HG03521 (cell line): ENCODE measurements around the gene PTPN2.
A peak's percentile ranks its signal among the peaks of the same experiment; 100 is the strongest.
"Not testable (repeated sequence)": the region's sequence is repeated elsewhere in the genome, so short reads cannot be mapped to it uniquely, and the experiment has no call there.

ENCODE experiments used
- ATAC-seq: cut with Tn5 transposase; IDR thresholded peaks from one replicate; pipeline ENCODE4 v1.9.1; 2021; ENCODE audit warnings: mild to moderate bottlenecking, moderate library complexity; ENCODE audit not compliant: unreplicated experiment

PTPN2 gene

DNA sequence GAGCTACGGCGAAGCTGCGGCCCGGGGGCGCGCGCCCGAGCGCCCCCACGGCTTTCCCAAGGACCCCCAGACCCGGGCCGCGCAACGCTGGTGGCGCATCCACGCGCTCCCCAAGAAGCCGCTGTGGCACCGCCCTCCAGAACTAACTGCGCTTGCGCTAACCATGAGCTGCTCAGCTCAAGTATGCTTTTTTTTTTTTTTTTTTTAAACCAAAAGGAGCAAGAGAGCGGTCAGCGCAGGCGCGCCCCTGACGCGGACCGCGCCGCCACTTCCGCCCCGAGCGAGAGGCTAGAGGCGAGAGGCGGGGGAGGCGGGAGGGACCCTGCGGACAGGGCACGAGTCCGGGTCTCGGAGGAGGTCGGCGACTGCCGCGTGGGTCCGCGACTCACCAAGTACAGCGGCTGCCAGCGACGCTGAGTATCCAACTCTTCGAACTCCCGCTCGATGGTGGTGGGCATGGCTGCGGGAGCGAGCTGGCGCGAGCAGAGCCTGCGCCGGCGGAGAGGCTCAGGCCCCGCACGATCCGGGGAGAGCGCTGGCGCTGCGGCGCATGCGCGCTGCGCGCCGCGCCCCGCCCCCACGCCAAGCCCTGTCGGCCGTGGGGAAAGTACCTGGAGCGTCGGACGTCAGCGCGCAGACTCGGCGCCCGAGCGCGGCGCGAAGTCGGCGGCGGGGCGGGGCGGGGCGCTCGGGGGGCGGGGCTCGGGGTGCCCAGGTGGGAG, at the start of gene PTPN2:
TSS of gene PTPN2 (minus strand) at position 554 of the 722 bp plus-strand sequence. CDS start at position 458, 96 bp downstream.
- peak; percentile 80 for ATAC-seq

DNA sequence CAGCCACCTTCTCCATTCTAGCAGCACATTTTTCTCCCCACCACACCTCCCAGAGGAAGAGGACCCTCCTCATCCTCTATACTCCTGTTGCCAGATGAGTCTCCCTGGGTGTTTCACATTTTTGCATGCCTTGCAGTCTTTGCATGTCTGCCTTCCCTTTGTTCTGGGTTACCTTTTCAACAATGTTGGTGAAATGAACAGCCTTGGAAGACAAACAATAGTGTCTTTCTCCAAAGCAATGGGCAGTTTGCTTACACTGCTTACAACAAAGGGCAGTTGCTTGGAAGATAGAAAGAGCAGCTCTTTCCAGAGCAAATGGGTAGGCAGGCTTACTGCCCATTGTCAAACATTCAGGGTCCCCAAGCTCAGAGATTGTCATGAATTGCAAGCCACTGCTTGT, 49.3 kb upstream of the PTPN2 start:
- ATAC-seq = no peak

DNA sequence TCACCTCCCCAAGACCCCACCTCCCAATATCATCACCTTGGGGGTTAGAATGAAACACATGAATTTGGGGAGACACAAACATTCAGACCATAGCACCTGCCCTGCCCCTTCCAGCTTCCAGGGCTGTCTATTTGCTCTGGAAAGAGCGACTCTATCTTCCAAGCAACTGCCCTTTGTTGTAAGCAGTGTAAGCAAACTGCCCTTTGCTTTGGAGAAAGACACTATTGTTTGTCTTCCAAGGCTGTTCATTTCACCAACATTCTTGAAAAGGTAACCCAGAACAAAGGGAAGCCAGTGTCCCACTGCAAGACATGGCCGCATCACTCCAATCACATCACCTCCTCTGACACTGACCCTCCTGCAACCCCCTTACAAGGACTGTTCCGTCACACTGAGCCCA, 46.9 kb upstream of the PTPN2 start:
- no peak for ATAC-seq

DNA sequence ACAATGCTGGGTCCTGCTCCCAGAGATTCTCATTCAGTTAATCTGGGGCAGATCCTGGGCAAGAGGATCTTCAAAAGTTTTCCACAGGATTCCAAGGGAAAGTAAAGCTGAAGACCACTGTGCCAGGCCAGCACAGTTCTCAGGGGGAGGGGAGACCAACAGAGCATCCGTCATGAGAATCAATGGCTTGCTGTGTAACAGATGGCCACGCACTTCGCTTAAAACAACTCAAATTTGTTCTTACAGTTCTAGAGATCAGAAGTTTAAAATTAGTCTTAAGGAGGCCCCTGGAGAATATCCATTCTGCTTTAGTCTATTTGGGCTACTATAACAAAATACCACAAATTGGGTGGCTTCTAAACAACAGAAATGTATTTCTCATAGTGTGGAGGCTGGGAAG, 46.3 kb upstream of the PTPN2 start:
- ATAC-seq = no peak

DNA sequence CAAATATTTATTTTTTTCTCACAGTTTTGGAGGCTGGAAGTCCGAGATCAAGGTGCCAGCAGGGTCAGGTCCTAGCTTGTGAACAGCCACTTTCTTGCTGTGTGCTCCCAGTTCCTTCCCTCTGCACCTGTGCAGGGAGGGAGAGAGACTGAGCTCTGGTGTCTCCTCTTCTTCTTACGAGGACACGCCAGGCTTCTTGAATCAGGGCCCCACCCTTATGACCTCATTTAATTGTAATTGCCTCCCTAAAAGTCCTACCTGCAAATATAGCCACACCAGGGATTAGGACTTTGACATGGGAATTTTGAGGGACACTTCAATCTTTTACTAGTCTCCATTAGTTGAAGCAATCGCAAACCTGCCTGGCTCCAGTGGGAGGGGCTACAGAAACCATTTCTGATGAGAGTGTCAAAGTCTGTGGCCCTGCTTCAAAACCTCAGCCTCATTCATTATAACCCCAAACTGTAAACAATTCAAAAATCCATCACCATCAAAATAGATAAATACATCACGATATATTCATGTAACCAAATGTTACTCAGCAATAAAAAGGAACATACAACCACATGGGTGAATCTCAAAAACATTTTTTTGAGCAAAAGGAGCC, 45.5 kb upstream of the PTPN2 start:
- no peak for ATAC-seq

DNA sequence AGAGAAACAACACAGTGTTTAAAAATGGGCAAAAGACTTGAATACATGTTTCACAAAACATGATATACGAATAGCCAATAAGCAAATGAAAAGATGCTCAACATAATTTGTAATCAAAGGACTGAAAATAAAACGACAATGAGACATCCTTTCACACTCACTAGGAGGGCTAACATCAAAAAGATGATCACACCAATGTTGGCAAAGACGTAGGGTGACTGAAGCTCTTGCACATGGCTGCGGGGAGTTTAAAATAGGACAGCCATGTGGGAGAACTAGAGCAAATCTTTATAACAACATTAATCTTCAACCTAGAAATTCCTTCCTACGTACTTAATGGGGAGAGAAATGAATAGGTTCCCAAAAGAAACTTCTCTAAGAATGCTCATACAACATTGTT, 44.6 kb upstream of the PTPN2 start:
- no peak for ATAC-seq

DNA sequence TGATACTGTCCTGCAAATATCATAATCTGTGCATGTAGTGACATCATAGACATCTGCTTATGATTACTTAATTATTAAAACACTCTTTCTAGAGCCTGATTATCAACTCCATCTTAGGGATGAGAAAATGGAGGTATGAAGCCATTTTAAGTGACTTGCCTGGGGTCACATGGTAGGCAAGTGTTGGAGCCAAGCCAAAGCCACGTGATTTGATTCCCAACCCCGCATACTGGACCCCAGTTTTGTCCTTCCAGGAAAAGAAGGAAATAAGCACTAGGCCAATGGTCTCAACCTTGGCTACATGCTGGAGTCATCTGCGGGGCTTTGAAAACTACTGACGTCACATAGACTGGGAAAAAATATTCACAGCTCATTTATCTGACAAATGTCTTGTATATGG, 44.2 kb upstream of the PTPN2 start:
- no peak for ATAC-seq

DNA sequence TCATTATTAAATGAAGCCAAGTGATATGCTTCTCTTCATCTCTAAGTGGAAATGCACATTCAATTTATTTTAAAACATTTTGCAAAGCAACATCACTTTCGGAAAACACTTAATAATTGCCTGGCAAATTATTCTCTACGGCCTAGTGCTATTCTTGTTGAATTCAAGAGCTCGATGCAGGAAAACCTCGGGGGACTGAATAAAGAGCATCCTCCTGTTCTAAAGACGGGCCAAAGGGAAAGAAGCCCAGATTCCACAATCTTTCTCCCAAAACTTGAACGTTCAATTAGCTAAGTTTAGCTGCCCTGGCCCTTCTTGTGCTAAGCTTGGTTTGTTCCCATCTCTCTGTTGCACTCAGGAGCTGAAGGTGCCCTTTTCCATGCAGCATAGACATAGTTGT, 40.6 kb upstream of the PTPN2 start:
- ATAC-seq = no peak

DNA sequence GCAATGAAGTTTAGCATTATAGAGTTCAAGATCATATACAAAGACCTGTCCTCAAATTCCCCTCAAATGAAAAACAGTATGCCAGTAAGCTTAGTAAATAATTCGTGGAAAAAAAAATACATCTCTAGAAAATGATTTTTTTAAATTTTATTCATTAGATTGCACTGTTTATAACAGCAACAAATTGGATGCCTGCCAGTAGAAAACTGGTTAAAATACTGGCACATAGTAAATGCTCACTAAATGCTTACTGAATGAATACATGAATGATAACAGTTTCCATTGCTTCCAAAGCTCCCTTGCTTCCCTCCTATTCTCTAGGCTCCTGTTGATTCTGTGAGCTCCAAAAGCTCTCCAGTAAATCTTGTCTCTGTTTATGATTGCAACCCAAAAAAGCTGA, 38.2 kb upstream of the PTPN2 start:
- no peak for ATAC-seq

DNA sequence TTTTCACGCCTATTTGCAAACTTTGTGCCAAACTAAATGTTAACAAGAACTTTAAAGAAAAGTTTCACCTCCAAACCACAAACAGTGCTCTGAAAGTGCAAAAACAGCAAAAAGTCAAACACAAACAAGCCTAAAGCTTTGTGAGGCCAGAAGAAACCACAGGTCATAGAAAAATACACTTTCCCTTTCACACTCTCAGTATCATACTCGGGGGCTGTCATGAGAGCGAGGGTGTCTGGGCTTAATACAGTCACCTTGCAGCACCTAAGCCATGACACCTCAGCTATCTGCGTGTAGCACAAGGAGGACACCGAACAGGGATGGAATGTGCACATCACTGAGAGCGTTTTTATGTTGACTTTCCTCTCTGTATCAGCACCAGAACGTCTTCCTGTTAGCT, 37.1 kb upstream of the PTPN2 start:
- peak; percentile 67 for ATAC-seq

DNA sequence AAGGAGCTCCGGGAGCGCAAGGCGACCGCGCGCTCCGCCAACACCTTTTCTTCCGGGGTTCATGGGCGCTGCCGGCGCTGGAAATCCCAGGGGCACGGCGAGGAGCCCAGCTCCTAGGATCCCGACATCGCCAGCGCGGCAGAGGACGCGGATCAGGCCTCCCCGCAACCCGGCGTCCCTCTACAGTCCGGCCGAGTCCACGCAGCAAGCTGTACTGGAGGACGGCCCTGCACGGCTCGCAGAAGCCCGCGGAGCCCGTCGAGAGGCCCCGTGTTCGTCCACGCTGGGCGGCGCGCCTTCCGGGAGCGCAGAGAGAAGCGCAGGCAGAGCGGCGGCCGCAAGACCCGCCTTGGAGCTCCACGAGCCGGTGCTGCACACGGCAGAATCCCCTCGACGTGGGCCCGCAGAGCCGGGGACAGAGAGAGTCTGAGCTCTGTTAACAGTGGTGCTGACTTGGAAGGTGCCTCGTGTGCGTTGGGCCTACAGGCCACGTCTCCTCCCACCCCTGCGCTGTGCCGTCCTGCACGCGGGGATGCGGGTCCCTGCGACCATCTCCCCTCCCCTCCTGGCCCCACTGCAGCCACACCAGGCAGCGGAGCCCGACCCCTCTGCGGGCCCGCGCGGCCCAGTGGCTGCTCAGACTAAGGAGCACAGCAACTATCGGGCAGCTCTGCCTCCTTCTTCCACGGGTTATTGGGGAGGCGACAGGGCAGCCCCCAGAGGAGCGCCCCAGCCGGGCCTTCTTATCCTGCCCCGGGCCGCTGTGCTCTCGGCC, 28.1 kb upstream of the PTPN2 start:
- ATAC-seq = no peak

DNA sequence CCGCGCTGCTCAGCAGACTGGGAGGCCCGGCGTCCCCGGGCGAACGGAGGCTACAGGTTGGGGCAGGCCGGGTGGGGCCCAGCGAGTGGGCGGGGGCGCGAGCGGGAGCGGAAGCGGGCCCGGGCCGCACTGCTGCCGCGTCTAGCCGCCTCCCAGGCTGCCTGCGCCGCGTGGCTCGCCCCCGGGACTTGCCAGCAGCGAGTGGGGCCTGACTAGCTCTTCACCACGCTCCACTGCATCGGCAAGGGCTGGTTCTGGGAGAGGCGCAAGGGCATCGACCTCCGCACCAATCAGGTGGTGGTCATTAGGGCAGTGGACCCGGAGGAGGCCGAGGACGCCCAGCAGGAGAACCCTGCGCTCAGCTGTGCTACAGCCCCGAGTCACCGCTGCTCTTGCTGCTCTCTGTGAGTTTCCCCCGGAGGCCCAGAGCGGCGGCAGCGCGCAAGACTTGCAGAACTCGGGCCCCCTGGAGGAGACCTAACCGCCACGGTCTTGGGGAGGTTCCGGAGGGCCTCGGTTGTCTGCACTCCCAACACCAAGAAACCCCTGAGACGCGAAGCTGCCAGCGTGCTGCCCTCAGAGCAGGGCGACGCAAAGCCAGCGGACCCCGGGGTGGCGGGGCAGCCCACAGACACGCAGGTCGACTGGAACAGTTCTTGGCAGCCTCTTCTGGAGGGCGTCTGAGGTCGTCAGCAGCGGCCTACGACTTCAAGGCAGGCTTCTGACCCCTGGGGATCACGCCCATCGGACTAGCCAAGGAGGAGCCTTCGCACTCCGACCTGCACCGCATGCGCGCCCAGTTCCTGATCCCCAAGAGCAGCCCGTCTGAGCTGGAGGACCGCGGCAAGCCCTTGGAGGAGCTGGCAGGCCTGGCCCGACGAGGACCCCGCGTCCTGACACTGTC, 27.2 kb upstream of the PTPN2 start:
- no peak for ATAC-seq

DNA sequence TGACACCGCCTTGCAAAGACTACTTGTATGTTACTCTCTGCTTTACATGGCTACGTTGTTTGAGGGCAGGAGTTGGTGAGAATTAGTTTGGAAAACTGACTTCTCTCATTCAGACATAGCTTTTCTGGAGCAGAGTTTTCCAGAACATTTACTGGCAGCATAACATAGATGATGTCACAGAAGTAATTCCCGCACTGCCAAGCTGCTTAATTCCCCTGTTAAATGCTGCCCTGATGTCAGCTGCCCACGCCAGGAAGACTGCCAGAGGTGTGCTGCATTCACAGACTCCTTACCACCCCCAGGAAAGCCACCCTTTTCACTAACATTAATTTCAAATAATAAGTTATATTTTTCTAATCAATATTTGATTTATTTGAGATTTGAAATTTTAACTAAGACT, 24.7 kb upstream of the PTPN2 start:
- ATAC-seq = no peak

DNA sequence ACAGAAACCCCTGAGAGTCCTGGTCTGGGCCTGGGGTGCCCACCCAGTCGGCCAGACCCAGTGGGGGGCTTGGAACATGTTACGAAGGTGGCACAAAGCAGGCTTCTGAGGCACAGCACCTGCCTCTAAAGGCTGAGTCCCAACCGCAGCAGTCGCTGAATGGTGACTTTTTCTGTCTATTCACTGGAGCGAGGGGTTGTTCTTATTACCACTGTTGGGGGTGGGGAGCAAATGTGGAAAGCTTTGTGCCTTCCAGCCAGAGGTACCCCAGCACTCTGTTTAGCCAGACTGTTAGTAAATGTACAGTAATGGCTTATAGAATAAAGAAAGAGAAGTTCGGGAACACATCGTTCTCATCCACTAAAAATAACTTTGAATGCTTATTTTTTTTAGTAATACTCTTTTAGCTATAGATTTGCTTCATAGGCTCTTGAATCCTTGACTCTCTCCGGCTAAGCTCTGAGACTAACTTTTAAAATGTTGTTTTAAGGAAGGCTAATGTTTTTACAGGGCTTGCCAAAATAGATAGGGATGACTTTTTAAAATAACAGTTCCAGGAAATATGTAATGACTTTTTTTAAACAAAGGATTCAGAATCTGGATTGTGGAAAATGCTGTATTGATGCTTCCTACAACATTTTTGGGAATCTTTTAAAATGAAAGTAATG, 23.4 kb upstream of the PTPN2 start:
- no peak for ATAC-seq

DNA sequence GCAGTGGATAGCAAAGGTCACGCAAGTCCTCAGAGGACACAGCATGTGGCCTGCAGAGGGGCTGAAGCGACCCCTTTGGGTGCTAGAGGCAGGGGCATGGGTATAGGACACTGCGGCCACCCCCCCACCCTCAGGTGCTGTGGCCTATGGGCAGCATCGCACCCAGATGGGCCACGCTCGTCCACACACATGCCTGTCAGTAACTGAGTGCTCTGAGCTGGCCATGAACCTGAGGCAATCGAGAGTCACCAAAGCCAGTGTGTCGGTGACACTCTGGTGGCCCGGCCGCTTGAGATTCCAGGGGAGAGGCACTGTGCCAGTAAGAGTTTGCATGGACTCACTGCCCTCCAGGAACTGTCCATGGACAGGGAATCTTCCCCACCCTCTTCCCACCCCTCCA, 22.7 kb upstream of the PTPN2 start:
- ATAC-seq = no peak

DNA sequence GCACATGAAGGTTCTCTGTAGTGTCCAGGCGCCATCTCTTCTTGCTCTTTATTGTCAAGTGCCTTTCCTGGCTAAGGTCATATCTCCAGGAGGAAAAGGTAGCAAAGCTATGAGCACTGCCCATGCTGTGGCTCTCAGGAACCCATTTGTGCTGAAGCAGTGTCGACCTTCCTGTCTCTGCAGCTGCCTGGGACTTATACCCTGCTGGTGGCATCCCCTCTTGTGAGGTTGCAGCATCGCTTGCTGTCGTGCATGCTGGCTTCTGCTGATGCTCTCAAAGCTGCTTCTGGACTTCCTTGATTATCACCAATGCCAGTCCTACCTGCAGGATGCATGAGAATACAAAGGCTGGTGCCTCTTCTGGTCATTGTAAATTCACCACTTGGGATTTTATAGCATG, 22.1 kb upstream of the PTPN2 start:
- ATAC-seq = no peak

DNA sequence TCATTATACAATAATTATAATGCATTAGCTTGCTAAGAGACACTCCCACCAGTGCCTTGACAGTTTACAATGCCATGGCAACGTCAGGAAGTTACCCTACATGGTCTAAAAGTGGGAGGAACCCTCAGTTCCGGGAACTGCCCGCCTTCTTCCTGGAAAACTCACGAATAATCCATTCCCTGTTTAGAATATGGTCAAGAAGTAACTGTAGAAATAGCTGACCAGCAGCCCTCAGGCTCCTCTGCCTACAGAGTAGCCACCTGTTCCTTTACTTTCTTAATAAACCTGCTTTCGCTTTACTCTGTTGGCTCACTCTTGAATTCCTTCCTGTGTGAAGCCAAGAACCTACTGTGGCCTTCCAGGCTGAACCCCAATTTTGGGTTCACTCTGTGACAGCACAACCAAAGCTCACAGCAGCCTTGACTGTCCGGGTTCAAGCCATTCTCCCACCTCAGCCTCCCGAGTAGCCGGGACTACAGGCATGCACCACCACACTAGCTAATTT, 20.0 kb upstream of the PTPN2 start:
- no peak for ATAC-seq

DNA sequence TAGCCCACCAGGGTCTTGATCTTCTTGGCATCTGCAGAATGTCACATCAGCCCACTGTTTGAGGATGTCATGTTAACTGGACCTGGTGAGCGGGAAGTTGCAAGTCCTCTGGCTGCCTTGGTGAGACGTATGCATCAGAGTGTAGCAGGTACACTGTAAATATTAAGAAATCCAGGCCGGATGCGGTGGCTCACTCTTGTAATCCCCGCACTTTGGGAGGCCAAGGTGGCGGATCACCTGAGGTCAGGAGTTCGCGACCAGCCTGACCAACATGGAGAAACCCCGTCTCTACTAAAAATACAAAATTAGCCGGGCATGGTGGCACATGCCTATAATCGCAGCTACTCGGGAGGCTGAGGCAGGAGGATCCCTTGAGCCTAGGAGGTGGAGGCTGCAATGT, 17.2 kb upstream of the PTPN2 start:
- ATAC-seq = not testable (repeated sequence)

DNA sequence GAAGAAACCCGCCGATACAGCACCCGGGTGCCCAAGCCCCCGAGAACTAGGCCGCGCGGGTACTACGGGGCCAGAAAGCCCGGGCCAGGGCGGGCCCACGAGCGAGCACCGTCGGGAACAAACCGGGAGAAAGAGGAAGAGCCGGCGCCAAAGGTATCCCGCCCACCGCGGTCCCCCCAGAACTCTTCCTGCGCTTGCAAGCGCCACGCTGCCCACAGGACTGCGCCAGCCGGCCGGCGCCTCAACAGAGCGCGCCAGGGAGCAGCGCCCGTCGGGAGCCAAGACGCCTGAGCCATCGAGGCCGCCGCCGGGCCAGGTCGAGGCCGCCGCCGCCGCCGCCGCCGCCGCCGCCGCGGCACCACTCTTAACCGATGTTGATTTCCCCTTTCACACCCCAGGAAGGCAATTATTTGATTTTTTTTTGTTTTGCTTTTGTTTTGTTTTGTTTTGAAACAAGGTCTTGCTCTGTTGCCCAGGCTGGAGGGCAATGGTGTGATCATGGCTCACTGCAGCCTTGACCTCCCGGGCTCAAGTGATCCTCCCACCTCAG, 12.8 kb upstream of the PTPN2 start:
- ATAC-seq = not testable (repeated sequence)

DNA sequence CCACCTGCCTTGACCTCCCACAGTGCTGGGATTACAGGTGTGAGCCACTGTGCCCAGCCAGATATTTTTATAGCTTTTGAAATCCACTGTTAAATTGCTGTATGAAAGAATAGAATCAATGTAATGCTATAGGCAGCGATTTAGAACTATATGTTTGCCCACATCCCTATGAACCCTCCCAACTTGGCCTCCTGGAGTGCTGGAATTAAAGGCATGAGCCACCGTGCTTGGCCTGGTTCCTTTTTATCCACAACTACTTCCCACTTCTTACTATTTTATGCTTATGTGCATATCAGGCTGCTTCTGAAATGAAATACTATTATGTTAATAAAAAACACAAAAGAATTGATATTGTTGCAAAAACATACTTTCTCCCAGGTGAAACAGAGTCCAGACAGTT, 11.6 kb upstream of the PTPN2 start:
- ATAC-seq = no peak
